LHCN-M2 (cell line): ENCODE measurements around the gene MAGEE2. TPM values are rescaled to one million over a fixed set of nuclear protein-coding genes. Genes with fewer than 3 reads are reported as not detected.
"Not testable (repeated sequence)": the region's sequence is repeated elsewhere in the genome, so short reads cannot be mapped to it uniquely, and the experiment has no call there.

Experiments used
- DNase-seq: peaks from one replicate; pipeline ENCODE4 v3.0.0-alpha.2; 2012; ENCODE audit warnings: low read depth
- polyA plus RNA-seq: library from polyadenylated mRNA; unstranded; fragments of >200 nt; gene quantifications from one replicate; pipeline ENCODE4 v1.2.1, GENCODE V29; 2012; ENCODE audit warnings: missing spikeins
- total RNA-seq: library from RNA; depleted of rRNA; stranded (reverse); fragments of >200 nt; gene quantifications from 2 replicates; pipeline ENCODE4 v1.2.3, GENCODE V29; 2014; rRNA removed

The MAGEE2 gene, protein sequence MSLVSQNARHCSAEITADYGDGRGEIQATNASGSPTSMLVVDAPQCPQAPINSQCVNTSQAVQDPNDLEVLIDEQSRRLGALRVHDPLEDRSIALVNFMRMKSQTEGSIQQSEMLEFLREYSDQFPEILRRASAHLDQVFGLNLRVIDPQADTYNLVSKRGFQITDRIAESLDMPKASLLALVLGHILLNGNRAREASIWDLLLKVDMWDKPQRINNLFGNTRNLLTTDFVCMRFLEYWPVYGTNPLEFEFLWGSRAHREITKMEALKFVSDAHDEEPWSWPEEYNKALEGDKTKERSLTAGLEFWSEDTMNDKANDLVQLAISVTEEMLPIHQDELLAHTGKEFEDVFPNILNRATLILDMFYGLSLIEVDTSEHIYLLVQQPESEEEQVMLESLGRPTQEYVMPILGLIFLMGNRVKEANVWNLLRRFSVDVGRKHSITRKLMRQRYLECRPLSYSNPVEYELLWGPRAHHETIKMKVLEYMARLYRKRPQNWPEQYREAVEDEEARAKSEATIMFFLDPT
- total RNA-seq: not detected in 2 replicates
- polyA plus RNA-seq: not detected

DNA sequence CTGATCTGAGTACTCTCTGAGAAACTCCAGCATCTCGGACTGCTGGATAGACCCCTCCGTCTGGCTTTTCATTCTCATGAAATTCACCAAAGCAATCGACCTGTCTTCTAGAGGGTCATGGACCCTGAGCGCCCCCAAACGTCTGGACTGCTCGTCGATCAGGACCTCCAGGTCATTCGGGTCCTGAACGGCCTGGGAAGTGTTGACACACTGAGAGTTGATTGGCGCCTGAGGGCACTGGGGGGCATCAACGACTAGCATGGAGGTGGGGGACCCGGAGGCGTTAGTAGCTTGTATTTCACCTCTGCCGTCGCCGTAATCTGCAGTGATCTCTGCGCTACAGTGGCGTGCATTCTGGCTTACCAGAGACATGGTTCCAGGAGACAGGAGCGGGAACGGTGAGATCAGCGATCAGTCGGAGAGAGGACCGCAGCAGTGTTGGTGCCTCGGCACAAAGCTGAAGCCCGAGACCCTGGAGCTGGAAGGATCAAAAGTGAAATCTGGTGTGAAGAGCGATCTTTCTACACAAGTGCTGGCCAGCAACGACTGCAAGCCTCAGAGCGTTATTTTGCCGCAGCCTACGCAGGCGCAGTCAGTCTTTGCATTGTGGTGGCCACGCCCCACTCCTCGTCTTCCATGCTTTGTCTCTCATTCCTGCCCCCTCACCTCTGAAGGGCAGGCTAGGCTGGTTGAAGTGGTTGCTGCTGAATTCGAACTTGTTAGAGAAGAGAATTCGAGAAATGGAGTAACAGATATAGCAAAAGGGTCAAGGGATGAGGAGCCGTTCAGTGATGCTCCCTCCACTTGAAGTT, at the start of gene MAGEE2:
Gene MAGEE2 (minus strand): TSS at position 575 of the 812 bp plus-strand sequence. CDS start 203 bp downstream, at position 372.
- DNase-seq: no peak

DNA sequence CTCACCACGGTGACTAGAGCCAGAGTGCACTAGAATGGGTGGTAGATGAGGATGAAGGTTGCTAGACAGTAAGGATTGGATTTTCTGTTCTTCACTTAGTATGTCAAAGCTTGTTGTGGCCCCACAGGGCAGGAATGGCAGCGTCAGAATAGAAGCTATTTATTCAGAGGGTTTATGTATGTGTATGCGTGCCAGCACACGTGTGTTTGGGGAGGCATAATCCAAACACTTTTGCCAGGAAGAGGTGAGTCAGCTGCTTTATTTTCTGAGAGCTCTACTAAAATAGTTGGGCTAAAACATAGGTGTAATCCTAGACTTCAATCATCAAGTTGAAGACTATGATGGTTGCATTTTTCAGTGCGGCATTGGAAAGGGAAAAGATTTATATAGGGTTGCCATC, 1.2 kb upstream of the MAGEE2 start:
- DNase-seq: no peak

DNA sequence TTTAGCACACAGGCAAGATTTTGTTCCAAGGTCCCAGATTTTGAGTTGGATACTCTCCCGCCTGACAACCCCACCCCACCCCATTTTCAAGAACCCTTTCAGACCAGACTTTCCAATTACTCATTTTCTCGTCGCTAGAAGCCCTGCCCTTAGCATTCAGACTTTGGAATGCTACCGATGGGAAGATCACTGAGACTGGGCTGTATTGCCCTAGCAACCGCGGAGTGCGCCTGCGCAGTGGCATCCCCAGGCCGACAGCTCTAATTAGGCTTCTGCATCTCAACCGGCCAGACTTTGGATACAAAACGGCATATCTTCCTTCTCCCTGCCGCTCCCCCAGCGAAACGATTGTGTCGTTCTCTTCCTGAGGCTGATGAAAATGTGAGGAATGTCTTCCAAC, 3.4 kb downstream of the MAGEE2 start:
- no peak for DNase-seq

DNA sequence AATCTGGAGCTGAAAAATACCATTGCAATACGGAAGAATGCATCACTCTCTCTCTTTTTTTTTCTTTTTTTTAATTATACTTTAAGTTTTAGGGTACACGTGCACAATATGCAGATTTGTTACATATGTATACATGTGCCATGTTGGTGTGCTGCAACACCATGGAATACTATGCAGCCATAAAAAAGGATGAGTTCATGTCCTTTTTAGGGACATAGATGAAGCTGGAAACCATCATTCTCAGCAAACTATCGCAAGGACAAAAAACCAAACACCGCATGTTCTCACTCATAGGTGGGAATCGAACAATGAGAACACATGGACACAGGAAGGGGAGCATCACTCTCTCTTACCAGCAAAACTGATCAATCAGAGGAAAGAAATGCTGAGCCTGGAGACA, 17.0 kb downstream of the MAGEE2 start:
- DNase-seq: not testable (repeated sequence)

DNA sequence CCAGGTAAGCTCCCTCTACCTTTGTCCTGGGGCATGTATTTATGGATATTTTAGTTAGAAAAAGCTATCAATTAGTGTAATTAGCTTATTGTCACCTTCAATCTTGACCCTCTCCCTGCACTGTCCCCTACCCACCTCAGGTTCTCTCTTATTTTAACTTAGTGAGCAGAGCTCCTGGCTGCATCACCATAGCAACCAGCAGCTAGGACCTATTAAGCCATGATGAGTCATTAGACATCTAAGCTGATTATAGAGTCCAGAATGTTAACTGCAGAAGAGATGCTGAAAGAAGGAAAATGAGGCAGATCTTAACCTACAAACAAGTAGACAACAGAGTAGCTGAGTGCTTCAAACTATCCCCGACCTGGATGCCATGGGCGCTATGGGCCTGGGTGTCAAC, 36.6 kb downstream of the MAGEE2 start:
- no peak for DNase-seq

DNA sequence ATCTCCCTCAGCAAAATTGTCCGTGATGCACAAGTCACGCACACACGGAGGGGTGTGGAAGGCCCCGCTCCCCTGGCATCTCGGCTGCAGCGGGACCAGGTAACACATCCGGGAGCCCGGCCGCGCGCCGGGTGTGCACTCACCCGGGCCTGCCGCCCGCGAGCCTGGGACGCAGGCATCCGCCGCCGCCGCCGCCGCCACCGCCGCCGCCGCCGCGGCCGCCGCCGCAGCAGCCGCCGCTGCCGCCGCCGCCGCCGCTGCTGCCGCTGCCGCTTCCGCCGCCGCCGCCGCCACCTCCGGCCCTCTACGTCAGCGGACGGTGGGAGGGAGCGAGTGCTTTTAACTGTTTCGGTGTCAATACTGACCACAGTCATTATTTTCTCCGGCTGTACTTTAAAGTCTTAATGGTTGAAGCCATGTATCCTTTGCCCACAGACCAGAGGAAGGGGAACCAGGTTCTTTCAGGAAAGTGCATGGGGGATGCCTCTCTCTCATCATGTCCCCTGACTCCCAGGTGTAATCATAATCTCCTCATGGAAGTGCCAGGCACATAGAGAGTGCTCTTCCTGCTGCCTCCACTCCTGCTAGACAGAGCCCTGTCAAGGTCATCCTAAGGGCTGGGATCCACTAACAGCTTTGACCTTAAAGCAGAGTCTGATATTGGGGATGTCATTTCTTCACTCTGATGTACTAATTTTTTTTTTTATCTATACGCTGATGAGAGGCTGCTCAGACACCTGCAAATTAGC, 38.0 kb downstream of the MAGEE2 start:
- no peak for DNase-seq
